SK-N-MC (cell line): Measurements from ENCODE around the gene DNAJC5G.
"Not testable (repeated sequence)": the region's sequence is repeated elsewhere in the genome, so short reads cannot be mapped to it uniquely, and the experiment has no call there.

Experiments used
- DNase-seq: peaks from one replicate; pipeline ENCODE4 v3.0.0-alpha.2; 2011; ENCODE audit warnings: low read depth, low spot score
- H3K27ac ChIP-seq: fragments of 200-600 bp; sonication (generic); 2 replicates; pipeline ENCODE4 v1.5.1; 2016; ENCODE audit warnings: mixed run types
- H3K36me3 ChIP-seq: fragments of 200-600 bp; sonication (generic); 2 replicates; pipeline ENCODE4 v1.6.1; 2017; ENCODE audit warnings: antibody characterized with exemption, low read length, mixed read lengths; ENCODE audit not compliant: insufficient read depth
- H3K4me3 ChIP-seq: fragments of 200-600 bp; sonication (generic); 2 replicates; pipeline ENCODE4 v1.5.1; 2016
- H3K9ac ChIP-seq: fragments of 200-600 bp; sonication (generic); 2 replicates; pipeline ENCODE4 v1.8.0; 2017; ENCODE audit warnings: mixed run types, mixed read lengths; ENCODE audit not compliant: insufficient read length
- H3K9me3 ChIP-seq: fragments of 200-600 bp; sonication (generic); 2 replicates; pipeline ENCODE4 v1.6.1; 2017; ENCODE audit warnings: low read depth, mild to moderate bottlenecking, antibody characterized with exemption, low read length, moderate library complexity, mixed read lengths
- EZH2 ChIP-seq: fragments of 200-600 bp; sonication (generic); IDR thresholded peaks from one replicate; pipeline ENCODE4 v1.6.1; 2017; ENCODE audit warnings: antibody characterized with exemption
- FOXP2 ChIP-seq: optimal IDR thresholded peaks from 2 replicates; pipeline ENCODE3; 2011; ENCODE audit warnings: mild to moderate bottlenecking, moderate library complexity; ENCODE audit not compliant: insufficient read depth; ENCODE audit errors: extremely low read length, control extremely low read depth
- POLR2AphosphoS5 ChIP-seq: IDR thresholded peaks from 2 replicates; pipeline ENCODE4 v1.6.1; 2012; ENCODE audit warnings: mild to moderate bottlenecking, low read depth, low read length, borderline replicate concordance

Gene DNAJC5G

DNA sequence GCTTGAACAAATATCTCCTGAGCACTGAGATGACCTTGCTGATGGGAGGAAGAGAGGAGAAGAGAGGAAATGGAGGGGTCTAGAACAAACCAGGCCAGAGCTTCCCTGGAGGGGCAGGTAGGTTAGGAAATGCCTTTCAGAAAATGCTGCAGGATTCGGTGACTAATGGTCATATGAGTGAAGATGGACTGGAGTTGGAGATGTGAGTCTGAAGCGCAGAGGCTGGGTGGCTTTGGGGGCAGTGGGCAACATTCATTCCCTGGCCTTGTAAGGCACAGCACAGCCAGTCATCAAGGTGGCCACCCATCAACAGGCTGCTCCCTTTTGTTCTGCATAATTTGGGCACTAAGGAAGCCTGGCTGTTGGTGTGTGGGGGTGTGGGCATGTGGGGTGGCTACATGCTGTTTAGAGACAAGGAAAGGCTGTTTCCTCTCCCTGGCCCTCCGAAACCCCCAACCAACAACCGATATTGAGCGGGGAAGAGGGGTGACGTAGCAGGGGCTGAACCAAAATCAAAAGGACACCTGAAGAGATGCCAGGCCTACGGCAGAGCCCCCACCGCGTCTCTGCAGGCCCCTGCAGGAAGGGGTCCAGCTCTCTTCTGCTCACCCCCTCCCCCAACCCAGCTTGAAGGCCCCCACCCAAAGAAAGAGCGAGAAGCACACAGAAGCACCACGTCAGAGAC lies 13.8 kb upstream of the DNAJC5G start:
- peak overlapping the region; percentile 93 for H3K4me3 ChIP-seq
- no peak for DNase-seq
- no peak overlapping the region for H3K27ac ChIP-seq
- H3K9ac ChIP-seq, result peak overlapping the region; percentile 81
- H3K36me3 ChIP-seq, result no peaks in the 10 kb centered on the region; the same call in 1 of the 2 replicates
- H3K9me3 ChIP-seq, result no peaks in the 10 kb centered on the region
- TF ChIP-seq EZH2 (no peak), FOXP2 (no peak), POLR2AphosphoS5 (no peak)

GRCh38 chr2:27261926-27262298 lies 13.3 kb upstream of the DNAJC5G start:
- no peaks in the 10 kb centered on the region; the same call in 1 of the 2 replicates for H3K36me3 ChIP-seq
- H3K4me3 ChIP-seq, result peak overlapping the region; percentile 93
- no peak for TF ChIP-seq EZH2
- no peak for TF ChIP-seq POLR2AphosphoS5
- no peak for TF ChIP-seq FOXP2
- no peak overlapping the region for H3K27ac ChIP-seq
- peak overlapping the region; percentile 81 for H3K9ac ChIP-seq
- no peaks in the 10 kb centered on the region for H3K9me3 ChIP-seq
- no peak for DNase-seq

GRCh38 chr2:27262379-27263286 lies 12.6 kb upstream of the DNAJC5G start, which contains the start of gene SLC30A3:
Gene SLC30A3, minus strand, starts transcription at chr2:27263047. Its CDS starts 141 bp downstream, at chr2:27262906.
- DNase-seq, result no peak
- no peaks in the 10 kb centered on the region for H3K9me3 ChIP-seq
- TF ChIP-seq POLR2AphosphoS5, result peak; percentile 68
- TF ChIP-seq EZH2, result no peak
- H3K27ac ChIP-seq, result no peak within 1 kb of the TSS
- H3K36me3 ChIP-seq, result no peaks in the 10 kb centered on the region; the same call in 1 of the 2 replicates
- H3K9ac ChIP-seq, result peak within 1 kb of the TSS; percentile 81
- peak within 1 kb of the TSS; percentile 93 for H3K4me3 ChIP-seq

DNA sequence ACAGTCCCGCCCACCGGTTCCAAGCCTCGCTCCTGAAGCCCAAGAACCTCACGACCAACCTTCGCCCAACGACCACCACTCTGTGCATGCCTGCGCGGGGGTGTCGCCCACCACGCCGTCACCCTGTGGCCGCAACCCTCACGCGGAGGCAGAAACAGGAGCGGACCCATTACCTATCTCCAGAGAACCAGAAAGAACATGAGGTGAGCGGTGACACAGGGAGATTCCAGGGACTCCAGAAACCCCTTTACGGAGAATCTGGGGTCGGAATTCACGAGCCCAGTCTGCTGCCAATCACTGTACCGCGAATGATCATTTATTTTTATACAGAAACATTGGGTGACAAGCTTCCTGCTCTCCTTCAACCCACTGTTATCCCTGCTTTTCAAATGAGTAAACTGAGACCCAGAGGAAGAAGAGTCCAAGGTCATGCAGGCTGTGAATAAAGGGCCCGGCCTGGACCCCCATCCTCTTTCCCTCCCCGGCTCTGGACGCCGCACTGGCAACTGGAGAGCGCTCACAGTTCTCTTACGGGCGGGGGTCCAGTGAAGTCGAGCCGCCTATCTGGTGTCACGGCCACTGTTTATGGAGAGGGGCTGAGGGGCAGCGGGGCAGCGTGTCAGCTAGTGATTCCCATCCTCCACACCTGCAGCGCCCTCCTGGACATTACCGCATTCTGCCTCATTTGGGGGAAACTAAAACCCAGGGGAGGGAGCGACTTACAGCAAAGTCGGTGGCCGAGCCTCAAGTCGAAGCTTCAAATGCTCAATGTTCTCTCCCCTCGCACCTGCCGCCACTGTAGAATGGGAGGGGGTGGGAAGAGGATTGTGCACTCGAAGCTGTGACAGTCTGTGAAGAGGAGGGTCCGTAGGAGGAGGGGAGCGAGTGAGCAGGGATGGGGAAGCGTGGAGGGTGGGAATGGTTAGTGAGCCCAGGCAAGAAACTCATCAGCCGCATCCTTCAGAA lies 11.7 kb upstream of the DNAJC5G start:
- Histone ChIP-seq H3K36me3 (no peaks in the 10 kb centered on the region), H3K9me3 (no peaks in the 10 kb centered on the region), H3K4me3 (peak overlapping the region; percentile 93), H3K9ac (peak overlapping the region; percentile 60), H3K27ac (no peak overlapping the region)
- TF ChIP-seq EZH2 (no peak), FOXP2 (no peak), POLR2AphosphoS5 (no peak)
- DNase-seq, result no peak

GRCh38 chr2:27264253-27264752 lies 10.9 kb upstream of the DNAJC5G start:
- Histone ChIP-seq H3K4me3 (peak overlapping the region; percentile 93), H3K27ac (no peak overlapping the region), H3K36me3 (no peaks in the 10 kb centered on the region), H3K9me3 (no peaks in the 10 kb centered on the region), H3K9ac (no peak overlapping the region)
- TF ChIP-seq FOXP2 (no peak), EZH2 (no peak), POLR2AphosphoS5 (no peak)
- no peak for DNase-seq

- no peak overlapping the region for H3K27ac ChIP-seq
- H3K9me3 ChIP-seq, result no peaks in the 10 kb centered on the region
- H3K9ac ChIP-seq, result no peak overlapping the region
- peak overlapping the region; percentile 7; the same call in 1 of the 2 replicates for H3K4me3 ChIP-seq
- no peak for TF ChIP-seq EZH2
- no peak for TF ChIP-seq FOXP2
- TF ChIP-seq POLR2AphosphoS5, result no peak
- H3K36me3 ChIP-seq, result no peaks in the 10 kb centered on the region
- no peak for DNase-seq
Observed at GRCh38 chr2:27264753-27265535, 10.3 kb upstream of the DNAJC5G start.

- TF ChIP-seq FOXP2 (no peak), POLR2AphosphoS5 (no peak)
- H3K36me3 ChIP-seq, result no peaks in the 10 kb centered on the region
- H3K4me3 ChIP-seq, result no peak overlapping the region
- H3K27ac ChIP-seq, result no peak overlapping the region
- H3K9ac ChIP-seq, result no peak overlapping the region
- no peak for DNase-seq
- no peaks in the 10 kb centered on the region for H3K9me3 ChIP-seq
Observed at GRCh38 chr2:27265536-27265870, 9.7 kb upstream of the DNAJC5G start.

DNA sequence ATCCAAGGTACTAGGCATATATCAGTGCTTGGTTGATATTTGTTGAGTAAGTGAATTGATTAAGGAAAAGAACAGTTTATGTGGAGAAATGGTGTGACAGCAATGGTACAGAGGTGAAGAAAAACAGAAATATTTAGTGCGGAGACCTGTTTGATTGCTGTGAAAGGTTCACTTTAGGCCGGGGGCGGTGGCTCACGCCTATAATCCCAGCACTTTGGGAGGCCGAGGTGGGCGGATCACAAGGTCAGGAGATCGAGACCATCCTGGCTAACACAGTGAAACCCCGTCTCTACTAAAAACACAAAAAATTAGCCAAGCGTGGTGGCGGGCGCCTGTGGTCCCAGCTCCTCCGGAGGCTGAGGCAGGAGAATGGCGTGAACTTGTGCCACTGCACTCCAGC lies 6.9 kb upstream of the DNAJC5G start:
- not testable (repeated sequence) for H3K27ac ChIP-seq, DNase-seq, H3K36me3 ChIP-seq, H3K9ac ChIP-seq, H3K9me3 ChIP-seq, H3K4me3 ChIP-seq
